ENCODE data around the gene TOMM20L.

- TF ChIP-seq CTCF (IDR thresholded peaks at IDR 0.05) (no peak), POLR2A (IDR thresholded peaks at IDR 0.05) (no peak)
Observed at GRCh38 chr14:58353516-58354299, 42.0 kb upstream of the TOMM20L start.
